PC-3 (cell line): ENCODE data around the gene INHBE.
"Not testable (repeated sequence)": the region's sequence is repeated elsewhere in the genome, so short reads cannot be mapped to it uniquely, and the experiment has no call there.

ENCODE experiments used
- EZH2 ChIP-seq: fragments of 300-600 bp; sonication (generic); IDR thresholded peaks from one replicate; pipeline ENCODE4 v1.6.1; 2017; ENCODE audit warnings: antibody characterized with exemption, mild to moderate bottlenecking, low read length; ENCODE audit not compliant: unreplicated experiment
- TF ChIP-seq, protein P1 (sequence below): fragments of 300-600 bp; sonication (generic); conservative IDR thresholded peaks from 2 replicates; pipeline ENCODE4 v1.5.1; 2017; ENCODE audit warnings: antibody characterized with exemption, low read depth, mild to moderate bottlenecking, low read length

GRCh38 chr12:57444337-57444736, 10.8 kb upstream of the INHBE start:
- TF ChIP-seq, protein P1, sequence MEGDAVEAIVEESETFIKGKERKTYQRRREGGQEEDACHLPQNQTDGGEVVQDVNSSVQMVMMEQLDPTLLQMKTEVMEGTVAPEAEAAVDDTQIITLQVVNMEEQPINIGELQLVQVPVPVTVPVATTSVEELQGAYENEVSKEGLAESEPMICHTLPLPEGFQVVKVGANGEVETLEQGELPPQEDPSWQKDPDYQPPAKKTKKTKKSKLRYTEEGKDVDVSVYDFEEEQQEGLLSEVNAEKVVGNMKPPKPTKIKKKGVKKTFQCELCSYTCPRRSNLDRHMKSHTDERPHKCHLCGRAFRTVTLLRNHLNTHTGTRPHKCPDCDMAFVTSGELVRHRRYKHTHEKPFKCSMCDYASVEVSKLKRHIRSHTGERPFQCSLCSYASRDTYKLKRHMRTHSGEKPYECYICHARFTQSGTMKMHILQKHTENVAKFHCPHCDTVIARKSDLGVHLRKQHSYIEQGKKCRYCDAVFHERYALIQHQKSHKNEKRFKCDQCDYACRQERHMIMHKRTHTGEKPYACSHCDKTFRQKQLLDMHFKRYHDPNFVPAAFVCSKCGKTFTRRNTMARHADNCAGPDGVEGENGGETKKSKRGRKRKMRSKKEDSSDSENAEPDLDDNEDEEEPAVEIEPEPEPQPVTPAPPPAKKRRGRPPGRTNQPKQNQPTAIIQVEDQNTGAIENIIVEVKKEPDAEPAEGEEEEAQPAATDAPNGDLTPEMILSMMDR: not testable (repeated sequence)
- TF ChIP-seq EZH2: not testable (repeated sequence)
